OCI-LY1 (cell line): ENCODE results near the gene PTPRCAP.

ENCODE experiments used
- CTCF ChIP-seq: fragments of 200-600 bp; sonication (generic), shearing (Covaris generic); IDR thresholded peaks from 2 replicates; pipeline ENCODE4 v1.5.1; 2017; ENCODE audit warnings: mild to moderate bottlenecking, antibody characterized with exemption, low read length, moderate library complexity, mixed read lengths
- EZH2 ChIP-seq: fragments of 200-600 bp; sonication (generic), shearing (Covaris generic); IDR thresholded peaks from 2 replicates; pipeline ENCODE4 v1.8.0; 2017; ENCODE audit warnings: borderline replicate concordance, mixed run types, mild to moderate bottlenecking, antibody characterized with exemption, low read length, moderate library complexity, mixed read lengths

- TF ChIP-seq EZH2 (no peak), CTCF (no peak)
These were observed 49.2 kb upstream of the PTPRCAP start for GRCh38 chr11:67486481-67487195.
